GM18519 (cell line): ENCODE measurements around the gene CAPZA1.

Experiments used
- ATAC-seq: cut with Tn5 transposase; IDR thresholded peaks from one replicate; pipeline ENCODE4 v1.9.1; 2021; ENCODE audit warnings: mild to moderate bottlenecking, moderate library complexity; ENCODE audit not compliant: unreplicated experiment, low FRiP score

The CAPZA1 gene

GRCh38 chr1:112712191-112712590, 92.6 kb downstream of the CAPZA1 start:
- no peak for ATAC-seq

GRCh38 chr1:112712701-112713128, 93.1 kb downstream of the CAPZA1 start:
- no peak for ATAC-seq

- ATAC-seq = no peak
Observed at GRCh38 chr1:112713466-112714312, 94.1 kb downstream of the CAPZA1 start.

- ATAC-seq = no peak
Observed at GRCh38 chr1:112714313-112715263, 95.0 kb downstream of the CAPZA1 start.

GRCh38 chr1:112715264-112716053, 95.8 kb downstream of the CAPZA1 start, which contains the start of gene PPM1J:
Gene PPM1J, minus strand, starts transcription at chr1:112715332. Its CDS starts 31 bp downstream, at chr1:112715301.
- peak; percentile 59 for ATAC-seq

GRCh38 chr1:112716133-112716720, 96.6 kb downstream of the CAPZA1 start:
- ATAC-seq = no peak

- ATAC-seq = no peak
Observed at GRCh38 chr1:112717263-112717873, 97.7 kb downstream of the CAPZA1 start.

- ATAC-seq = no peak
Observed at GRCh38 chr1:112718691-112719418, 99.2 kb downstream of the CAPZA1 start.

GRCh38 chr1:112719706-112720105, 100.1 kb downstream of the CAPZA1 start:
- no peak for ATAC-seq

GRCh38 chr1:112720800-112721199, 101.2 kb downstream of the CAPZA1 start:
- ATAC-seq = no peak
